Spinal cord (tissue), 10 donors: ENCODE measurements around the gene VAPB. TPM values are rescaled to one million over a fixed set of nuclear protein-coding genes. Genes with fewer than 3 reads are reported as not detected.
A peak's percentile ranks its signal among the peaks of the same experiment; 100 is the strongest.

Experiments used
- DNase-seq, 6 donors: peaks; one replicate each; pipeline versions ENCODE4 v3.0.0 to v3.0.0-alpha.2; 2013 to 2015; ENCODE audit warnings: low spot score in 6 of 6, low read depth in 4 of 6
- H3K27ac ChIP-seq: one replicate; pipeline ENCODE4 v1.5.1; 2013; ENCODE audit warnings: low read depth, low read length, control low read depth
- H3K27me3 ChIP-seq: one replicate; pipeline ENCODE4 v1.6.1; 2013; ENCODE audit warnings: low read length; ENCODE audit not compliant: control insufficient read depth, insufficient read depth
- H3K36me3 ChIP-seq: one replicate; pipeline ENCODE4 v1.6.1; 2013; ENCODE audit warnings: low read length; ENCODE audit not compliant: control insufficient read depth, insufficient read depth
- H3K4me1 ChIP-seq: one replicate; pipeline ENCODE4 v1.6.1; 2013; ENCODE audit warnings: low read length; ENCODE audit not compliant: control insufficient read depth, insufficient read depth
- H3K4me3 ChIP-seq: one replicate; pipeline ENCODE4 v1.5.1; 2013; ENCODE audit warnings: low read depth, low read length, control low read depth
- H3K9me3 ChIP-seq: one replicate; pipeline ENCODE4 v1.6.1; 2013; ENCODE audit warnings: low read length; ENCODE audit not compliant: control insufficient read depth, insufficient read depth
- WGBS: methylation state at CpG from one replicate; pipeline ENCODE4 v1.1.5; 2013; ENCODE audit warnings: missing lambda C conversion rate; ENCODE audit not compliant: insufficient coverage; 5-methylcytosine and 5-hydroxymethylcytosine counted together
- long read RNA-seq, 4 donors: transcript quantifications; one replicate each; lab custom pipeline, GENCODE V29; 2026
- polyA plus RNA-seq, 2 donors: library from polyadenylated mRNA; unstranded; fragments of 120-200 nt; gene quantifications; one replicate each; pipeline ENCODE4 v1.2.1, GENCODE V29; 2013; ENCODE audit not compliant: insufficient read length in 2 of 2
- total RNA-seq, 2 donors: library from RNA; depleted of rRNA in 1 of 2; stranded (reverse); fragments of 120-200 nt in 1 of 2; fragments of >200 nt in 1 of 2; gene quantifications; one replicate each; pipeline versions ENCODE4 v1.2.3 to v1.2.4, GENCODE V29; 2013 to 2014
- donor health status: healthy.

The VAPB gene
- total RNA-seq (10 to 100 TPM; 26.1 to 57.8 TPM), polyA plus RNA-seq (10 to 100 TPM; 55.4 to 64.3 TPM)
- long read RNA-seq, donor 1, full-length matches to known transcripts = 18 of 18 reads
- long read RNA-seq, donor 1, partial matches to known transcripts = 0 of 18 reads
- long read RNA-seq, donor 1, other reads (novel, unspliced or antisense) = 0 of 18 reads
- long read RNA-seq, donor 2, full-length matches to known transcripts = 7 of 7 reads
- long read RNA-seq, donor 2, partial matches to known transcripts = 0 of 7 reads
- long read RNA-seq, donor 2, other reads (novel, unspliced or antisense) = 0 of 7 reads
- long read RNA-seq, donor 3, full-length matches to known transcripts = 8 of 8 reads
- long read RNA-seq, donor 3, partial matches to known transcripts = 0 of 8 reads
- long read RNA-seq, donor 3, other reads (novel, unspliced or antisense) = 0 of 8 reads
- long read RNA-seq, donor 4, full-length matches to known transcripts = 14 of 14 reads
- long read RNA-seq, donor 4, partial matches to known transcripts = 0 of 14 reads
- long read RNA-seq, donor 4, other reads (novel, unspliced or antisense) = 0 of 14 reads

DNA sequence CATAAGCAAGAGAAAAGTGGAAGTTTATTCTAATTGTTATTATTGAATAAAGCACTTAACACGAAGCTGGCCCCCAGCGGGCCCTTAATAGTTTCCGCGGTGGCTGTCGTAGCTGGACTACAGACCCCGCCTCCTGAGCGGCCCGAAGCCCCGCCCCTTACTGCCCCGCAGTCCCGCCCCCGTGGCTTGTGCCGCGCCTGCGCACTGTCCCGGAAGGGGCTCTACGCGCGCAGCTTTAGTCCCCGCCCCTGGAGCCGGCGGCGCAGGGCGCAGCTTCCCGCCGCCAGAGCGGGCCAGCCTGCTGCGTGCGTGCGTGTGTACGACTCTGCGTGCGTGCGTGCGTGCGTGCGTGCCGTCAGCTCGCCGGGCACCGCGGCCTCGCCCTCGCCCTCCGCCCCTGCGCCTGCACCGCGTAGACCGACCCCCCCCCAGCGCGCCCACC lies at the start of gene VAPB:
Gene VAPB (plus strand): TSS at position 348 of the 442 bp plus-strand sequence. CDS start 231 bp downstream, outside the sequence.
- Histone ChIP-seq H3K4me1 (peaks cover 13% of the 10 kb centered on the region), H3K36me3 (no peaks in the 10 kb centered on the region), H3K4me3 (peak within 1 kb of the TSS; percentile 76), H3K9me3 (no peaks in the 10 kb centered on the region), H3K27me3 (no peaks in the 10 kb centered on the region), H3K27ac (peak within 1 kb of the TSS; percentile 83)
- under 1% methylated on average over 49 of the region's 51 CpGs for WGBS
- DNase-seq = peak; percentile 84 to 98 (median 90)

DNA sequence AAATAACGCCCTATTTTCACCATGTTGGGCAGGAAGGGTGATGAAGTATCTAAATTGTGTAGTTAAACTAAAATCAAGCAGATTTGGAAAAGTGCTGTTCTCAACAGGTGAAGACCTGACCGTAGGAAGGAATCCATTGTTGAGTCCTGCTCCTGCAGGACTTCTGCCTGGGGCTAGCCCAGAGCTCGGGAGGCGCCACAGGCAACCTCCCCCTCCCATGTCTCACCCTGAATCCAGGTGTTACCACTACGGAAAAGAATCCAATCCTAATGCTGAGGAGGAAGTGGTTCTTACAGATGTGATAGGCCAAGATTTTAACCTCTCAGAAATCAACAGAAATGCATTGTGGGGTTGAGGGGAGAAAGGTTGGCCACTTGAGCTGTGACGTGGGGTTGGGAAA lies 49.3 kb upstream of the VAPB start:
- Histone ChIP-seq H3K27ac (no peak overlapping the region), H3K4me3 (no peak overlapping the region), H3K27me3 (no peaks in the 10 kb centered on the region), H3K36me3 (no peaks in the 10 kb centered on the region), H3K9me3 (no peaks in the 10 kb centered on the region), H3K4me1 (no peaks in the 10 kb centered on the region)
- no peak for DNase-seq
- WGBS = 100% methylated on average over 1 of the region's 6 CpGs

GRCh38 chr20:58340151-58340550 lies 48.9 kb upstream of the VAPB start:
- no CpG with 5 or more reads among the region's 4 CpGs for whole genome bisulfite sequencing
- DNase-seq = no peak
- Histone ChIP-seq H3K4me3 (no peak overlapping the region), H3K9me3 (no peaks in the 10 kb centered on the region), H3K4me1 (no peaks in the 10 kb centered on the region), H3K27me3 (no peaks in the 10 kb centered on the region), H3K27ac (no peak overlapping the region), H3K36me3 (no peaks in the 10 kb centered on the region)

GRCh38 chr20:58340853-58341252 lies 48.2 kb upstream of the VAPB start:
- Histone ChIP-seq H3K27ac (no peak overlapping the region), H3K36me3 (peaks cover 7% of the 10 kb centered on the region), H3K9me3 (no peaks in the 10 kb centered on the region), H3K27me3 (no peaks in the 10 kb centered on the region), H3K4me3 (no peak overlapping the region), H3K4me1 (no peaks in the 10 kb centered on the region)
- no peak for DNase-seq
- 98% methylated on average over 2 of the region's 2 CpGs for WGBS

DNA sequence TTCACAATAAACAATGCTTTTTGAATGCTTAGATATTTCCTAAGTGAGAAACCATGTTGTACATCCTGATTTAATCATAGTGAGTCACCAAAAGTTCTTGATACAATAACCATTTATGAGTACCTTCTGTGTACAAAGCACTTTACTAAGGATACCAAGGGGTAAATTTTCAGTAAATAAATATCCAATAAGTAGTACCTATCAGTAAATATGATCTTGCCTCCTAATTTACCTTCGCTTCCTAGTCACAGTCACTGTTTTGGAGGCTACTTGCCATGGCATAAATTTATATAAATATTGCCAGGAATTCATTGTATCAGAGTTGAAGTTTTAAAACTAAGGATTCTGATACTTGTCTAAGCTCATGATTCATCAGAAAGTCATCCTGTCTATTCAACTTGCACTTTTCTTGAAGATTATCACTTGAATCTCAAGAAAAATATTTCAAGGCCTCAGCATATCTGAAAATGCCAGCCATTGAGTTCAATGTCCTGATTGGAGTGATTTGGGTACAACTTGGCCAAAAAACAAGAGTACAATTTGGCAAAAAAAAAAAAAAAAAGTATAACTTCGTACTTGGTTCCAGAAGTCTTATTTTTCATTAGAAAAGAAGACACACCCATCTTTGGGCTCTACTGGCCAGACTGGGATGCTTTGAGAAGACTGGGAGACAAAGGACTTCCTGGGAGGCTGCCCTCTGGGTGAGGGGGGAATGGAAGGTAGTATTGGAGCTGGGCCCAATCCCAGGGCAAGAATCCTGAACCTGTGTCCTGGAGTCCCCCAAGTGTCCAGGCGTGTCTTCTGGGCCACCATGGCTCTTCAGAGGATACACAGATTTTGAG lies 46.7 kb upstream of the VAPB start:
- peaks cover 11% of the 10 kb centered on the region for H3K36me3 ChIP-seq
- no peaks in the 10 kb centered on the region for H3K27me3 ChIP-seq
- no peaks in the 10 kb centered on the region for H3K4me1 ChIP-seq
- no peaks in the 10 kb centered on the region for H3K9me3 ChIP-seq
- 100% methylated on average over 1 of the region's 3 CpGs for WGBS
- no peak for DNase-seq
- H3K27ac ChIP-seq = no peak overlapping the region
- no peak overlapping the region for H3K4me3 ChIP-seq

- H3K27ac ChIP-seq = no peak overlapping the region
- no peak for DNase-seq
Observed at GRCh38 chr20:58344741-58345140, 44.3 kb upstream of the VAPB start.

GRCh38 chr20:58349570-58349969 lies 39.5 kb upstream of the VAPB start:
- Histone ChIP-seq H3K9me3 (no peaks in the 10 kb centered on the region), H3K4me3 (no peak overlapping the region), H3K27ac (no peak overlapping the region), H3K4me1 (no peaks in the 10 kb centered on the region), H3K27me3 (no peaks in the 10 kb centered on the region), H3K36me3 (peaks cover 11% of the 10 kb centered on the region)
- WGBS = 100% methylated on average over 3 of the region's 3 CpGs
- DNase-seq = no peak

More at GRCh38 chr20:58344741-58345140, 44.3 kb upstream of the VAPB start:
- WGBS = 90% methylated on average over 1 of the region's 4 CpGs
- Histone ChIP-seq H3K9me3 (no peaks in the 10 kb centered on the region), H3K4me3 (no peak overlapping the region), H3K36me3 (peaks cover 11% of the 10 kb centered on the region), H3K27me3 (no peaks in the 10 kb centered on the region), H3K4me1 (no peaks in the 10 kb centered on the region)

GRCh38 chr20:58352468-58352867 lies 36.6 kb upstream of the VAPB start:
- Histone ChIP-seq H3K27ac (no peak overlapping the region), H3K9me3 (no peaks in the 10 kb centered on the region), H3K27me3 (no peaks in the 10 kb centered on the region), H3K4me1 (no peaks in the 10 kb centered on the region), H3K36me3 (peaks cover 10% of the 10 kb centered on the region), H3K4me3 (no peak overlapping the region)
- no CpG with 5 or more reads among the region's 2 CpGs for WGBS
- no peak for DNase-seq

- WGBS = 72% methylated on average over 7 of the region's 8 CpGs
- H3K4me1 ChIP-seq = no peaks in the 10 kb centered on the region
- DNase-seq = peak in 2 of 6 donors; percentile 7 to 32
- H3K36me3 ChIP-seq = peaks cover 13% of the 10 kb centered on the region
- H3K27ac ChIP-seq = no peak overlapping the region
- H3K9me3 ChIP-seq = no peaks in the 10 kb centered on the region
- no peaks in the 10 kb centered on the region for H3K27me3 ChIP-seq
- no peak overlapping the region for H3K4me3 ChIP-seq
Observed at GRCh38 chr20:58359441-58359840, 29.6 kb upstream of the VAPB start.
